ENCODE results near the gene ADAMTS15.

ADAMTS15 gene

GRCh38 chr11:130464291-130464812 is 15.9 kb downstream of the ADAMTS15 start:
- no peak for DNase-seq

- no peak for DNase-seq
These were observed 16.8 kb downstream of the ADAMTS15 start for GRCh38 chr11:130465263-130465662.

- DNase-seq, result no peak
These were observed 18.9 kb downstream of the ADAMTS15 start for GRCh38 chr11:130467116-130467900.

- no peak for DNase-seq
These were observed 20.7 kb downstream of the ADAMTS15 start for GRCh38 chr11:130469181-130469580.

GRCh38 chr11:130470832-130471706 is 22.6 kb downstream of the ADAMTS15 start:
- no peak for DNase-seq

- DNase-seq, result no peak
These were observed 23.4 kb downstream of the ADAMTS15 start for GRCh38 chr11:130471731-130472433.

- no peak for DNase-seq
These were observed 24.1 kb downstream of the ADAMTS15 start for GRCh38 chr11:130472434-130472961.

GRCh38 chr11:130473056-130473794 is 24.8 kb downstream of the ADAMTS15 start:
- no peak for DNase-seq

GRCh38 chr11:130473795-130474377 is 25.4 kb downstream of the ADAMTS15 start:
- no peak for DNase-seq

GRCh38 chr11:130474637-130475400 is 26.4 kb downstream of the ADAMTS15 start:
- no peak for DNase-seq

- DNase-seq, result no peak
These were observed 27.1 kb downstream of the ADAMTS15 start for GRCh38 chr11:130475426-130476053.

- no peak for DNase-seq
These were observed 27.9 kb downstream of the ADAMTS15 start for GRCh38 chr11:130476200-130476921.

- no peak for DNase-seq
These were observed 28.6 kb downstream of the ADAMTS15 start for GRCh38 chr11:130476922-130477491.

- DNase-seq, result no peak
These were observed 29.2 kb downstream of the ADAMTS15 start for GRCh38 chr11:130477586-130478203.

- no peak for DNase-seq
These were observed 29.8 kb downstream of the ADAMTS15 start for GRCh38 chr11:130478204-130478701.

GRCh38 chr11:130478881-130479280 is 30.4 kb downstream of the ADAMTS15 start:
- DNase-seq, result no peak

- no peak for DNase-seq
These were observed 31.7 kb downstream of the ADAMTS15 start for GRCh38 chr11:130480186-130480585.

- no peak for DNase-seq
These were observed 32.3 kb downstream of the ADAMTS15 start for GRCh38 chr11:130480711-130481140.

Measured in hippocampal formation (tissue), 2 donors.